Endothelial cell of umbilical vein (primary cell): ENCODE results near the gene C15orf61. TPM values are rescaled to one million over a fixed set of nuclear protein-coding genes. Genes with fewer than 3 reads are reported as not detected.

ENCODE experiments used
- BruUV-seq: library from RNA; stranded (reverse); fragments of 400-500 nt; replicated peaks from 2 replicates; lab custom pipeline; 2021; lab: Mats Ljungman, UMichigan
- CTCF ChIA-PET: fragments of 300-600, 350-600 bp; sonication (Branson Sonifier 250); formaldehyde crosslinking; loops from one replicate; lab custom pipeline; 2021; ENCODE audit warnings: antibody characterized with exemption, inconsistent platforms; lab: Charles Lee
- POLR2A ChIA-PET: fragments of 300-600, 350-600 bp; sonication (Branson Sonifier 250); formaldehyde crosslinking; loops from one replicate; lab custom pipeline; 2021; ENCODE audit warnings: antibody characterized with exemption, inconsistent platforms; lab: Charles Lee
- DNase-seq: peaks from one replicate; pipeline ENCODE4 v3.0.0-alpha.2; 2011; ENCODE audit warnings: low read depth, low spot score
- FAIRE-seq: peaks from 2 replicates; lab custom pipeline; 2011; peaks lifted over from hg19 to GRCh38; lab: Jason Lieb, UNC
- H2AFZ ChIP-seq: 2 replicates; pipeline ENCODE4 v1.6.0; 2012; ENCODE audit warnings: low read depth, low read length, control low read depth, inconsistent platforms
- H3K27ac ChIP-seq: 2 replicates; pipeline ENCODE4 v1.5.1; 2011; ENCODE audit warnings: low read depth, mild to moderate bottlenecking, control low read depth, low read length, moderate library complexity; ENCODE audit not compliant: insufficient read depth
- H3K27me3 ChIP-seq, 2 experiments: 2 replicates each; pipeline versions ENCODE4 v1.6.0 to v1.6.1; 2011; ENCODE audit warnings: low read length in 2 of 2, mixed read lengths in 1 of 2; ENCODE audit not compliant: control insufficient read depth in 2 of 2, insufficient read depth in 2 of 2
- H3K36me3 ChIP-seq, 2 experiments: 2 replicates in 1 of 2; 3 replicates in 1 of 2; pipeline ENCODE4 v1.5.1; 2011; ENCODE audit warnings: low read length in 2 of 2, mild to moderate bottlenecking in 1 of 2, moderate library complexity in 1 of 2; ENCODE audit not compliant: control insufficient read depth in 2 of 2, insufficient read depth in 2 of 2; ENCODE audit errors: extremely low read depth in 1 of 2
- H3K4me1 ChIP-seq: 3 replicates; pipeline ENCODE4 v1.5.1; 2011; ENCODE audit warnings: mild to moderate bottlenecking, low read length; ENCODE audit not compliant: control insufficient read depth, insufficient read depth; ENCODE audit errors: extremely low read depth
- H3K4me2 ChIP-seq: 2 replicates; pipeline ENCODE4 v1.6.1; 2011; ENCODE audit warnings: low read length, control low read depth, mixed read lengths; ENCODE audit not compliant: insufficient read depth
- H3K4me3 ChIP-seq, 3 experiments: fragments of 200-600 bp in 1 of 3; sonication (generic), shearing (Covaris generic) in 1 of 3; replicated peaks in 1 of 3; 2 replicates each; pipeline ENCODE4 v1.5.1; 2011 to 2016; ENCODE audit warnings: control low read depth in 3 of 3, low read length in 3 of 3, mild to moderate bottlenecking in 2 of 3, inconsistent platforms in 1 of 3, low read depth in 1 of 3, moderate library complexity in 1 of 3; ENCODE audit not compliant: insufficient read depth in 1 of 3
- H3K79me2 ChIP-seq: 2 replicates; pipeline ENCODE4 v1.6.0; 2012; ENCODE audit warnings: low read length, inconsistent platforms; ENCODE audit not compliant: control insufficient read depth, insufficient read depth
- H3K9ac ChIP-seq: replicated peaks from 2 replicates; pipeline ENCODE3; 2011; ENCODE audit warnings: low read length, control low read depth; ENCODE audit not compliant: insufficient read depth; ENCODE audit errors: extremely low read depth
- H3K9me1 ChIP-seq: replicated peaks from 3 replicates; pipeline ENCODE4 v1.6.0; 2011; ENCODE audit warnings: mild to moderate bottlenecking, low read length; ENCODE audit not compliant: control insufficient read depth, insufficient read depth; ENCODE audit errors: extremely low read depth
- H3K9me3 ChIP-seq: replicated peaks from 2 replicates; pipeline ENCODE4 v1.5.1; 2012; ENCODE audit warnings: low read length, inconsistent platforms; ENCODE audit not compliant: control insufficient read depth, insufficient read depth
- H4K20me1 ChIP-seq: replicated peaks from 2 replicates; pipeline ENCODE3; 2011; ENCODE audit warnings: mild to moderate bottlenecking, low read length; ENCODE audit not compliant: control insufficient read depth, insufficient read depth; ENCODE audit errors: extremely low read depth
- CTCF ChIP-seq, 2 donors: IDR thresholded peaks; 1 replicate in 1 of 2; 2 replicates in 1 of 2; pipeline ENCODE4 v1.5.1; 2011; ENCODE audit warnings: low read length in 2 of 2, mild to moderate bottlenecking in 2 of 2, moderate library complexity in 2 of 2, control low read depth in 1 of 2, inconsistent platforms in 1 of 2, low read depth in 1 of 2; ENCODE audit not compliant: insufficient read depth in 1 of 2; ENCODE audit errors: extremely low read depth in 1 of 2
- EZH2 ChIP-seq: IDR thresholded peaks from 2 replicates; pipeline ENCODE4 v1.6.1; 2012; ENCODE audit warnings: borderline replicate concordance, low read depth, mild to moderate bottlenecking, moderate library complexity, low read length, inconsistent platforms; ENCODE audit not compliant: severe bottlenecking
- FOS ChIP-seq: IDR thresholded peaks from 2 replicates; pipeline ENCODE4 v1.6.1; 2011; ENCODE audit warnings: mild to moderate bottlenecking, low read length, moderate library complexity, borderline replicate concordance; ENCODE audit not compliant: insufficient read depth
- GATA2 ChIP-seq: IDR thresholded peaks from 2 replicates; pipeline ENCODE4 v1.7.0; 2011; ENCODE audit warnings: low read depth, mild to moderate bottlenecking, moderate library complexity, mixed read lengths, low read length; ENCODE audit not compliant: insufficient read length, insufficient read depth
- JUN ChIP-seq: IDR thresholded peaks from 2 replicates; pipeline ENCODE4 v1.6.1; 2011; ENCODE audit warnings: borderline replicate concordance, low read depth; ENCODE audit not compliant: insufficient read length, insufficient read depth
- MYC ChIP-seq: IDR thresholded peaks from one replicate; pipeline ENCODE4 v1.6.1; 2011; ENCODE audit warnings: mild to moderate bottlenecking, low read depth, low read length
- POLR2A ChIP-seq: IDR thresholded peaks from 2 replicates; pipeline ENCODE4 v1.6.1; 2012; ENCODE audit warnings: low read depth, mild to moderate bottlenecking, control low read depth, low read length
- POLR2AphosphoS5 ChIP-seq: IDR thresholded peaks from 2 replicates; pipeline ENCODE4 v1.6.1; 2012; ENCODE audit warnings: low read depth, mild to moderate bottlenecking, control low read depth, low read length, moderate library complexity; ENCODE audit not compliant: insufficient read depth
- dilution Hi-C: fragments of 300-500 bp; cut with MboI; formaldehyde crosslinking; loops from one replicate; pipeline ENCODE4 v1.15.0; 2019; ENCODE audit warnings: low sequenced_read_pairs; ENCODE audit not compliant: extremely low pct_ligation_motif_present
- intact Hi-C: fragments of 100-400 bp; cut with micrococcal nuclease; formaldehyde crosslinking; loops from one replicate; pipeline ENCODE4 v1.10.0; 2022
- polyA plus RNA-seq, 4 experiments: library from polyadenylated mRNA; depleted of rRNA in 3 of 4; stranded (reverse) in 3 of 4; unstranded in 1 of 4; fragments of >200 nt; gene quantifications; 2 replicates each; pipeline versions ENCODE4 v1.2.1 to v1.2.3, GENCODE V29; 2011 to 2012; ENCODE audit warnings: missing spikeins in 1 of 4
- total RNA-seq: library from RNA; stranded (reverse); gene quantifications from 2 replicates; pipeline ENCODE4 v1.2.3, GENCODE V29; 2021
- TF ChIP-seq, protein P1 (sequence below): IDR thresholded peaks from 2 replicates; pipeline ENCODE4 v1.6.1; 2011; ENCODE audit not compliant: insufficient read depth, insufficient read length

Gene C15orf61
- total and polyA plus RNA-seq, 2 donors (not counting 3 experiments of a cell fraction or from before 2014, with no cell fraction given): 3.2 to 4.1 TPM

- BruUV-seq: no TSS peak
- H3K9me3 ChIP-seq: no peaks in the 10 kb centered on the region
These were observed 28.1 kb downstream of the C15orf61 start for GRCh38 chr15:67548862-67549651.

DNA sequence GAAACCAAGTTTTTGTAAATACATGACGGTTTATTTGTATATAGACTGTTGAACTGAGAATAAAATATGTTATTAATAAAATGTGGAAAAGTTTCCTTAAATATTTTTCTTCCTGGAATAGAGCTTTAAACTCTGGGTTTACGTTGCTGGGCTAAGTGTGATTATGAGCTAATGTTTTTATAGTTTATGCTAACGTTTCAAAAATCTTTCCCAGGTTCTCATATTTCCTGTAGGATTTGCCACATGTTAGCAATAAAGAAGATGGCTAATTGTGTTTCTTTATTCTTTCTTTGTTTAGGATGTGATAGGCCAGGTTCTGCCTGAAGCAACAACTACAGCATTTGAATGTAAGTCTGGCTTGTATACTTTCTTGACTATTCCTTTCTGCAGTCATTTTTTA is 28.8 kb downstream of the C15orf61 start:
- BruUV-seq: no TSS peak
- DNase-seq: no peak
- Histone ChIP-seq H3K79me2 (no peaks in the 10 kb centered on the region), H2AFZ (no peak overlapping the region), H3K27ac (no peak overlapping the region), H4K20me1 (no peaks in the 10 kb centered on the region), H3K9ac (no peak overlapping the region), H3K4me2 (no peak overlapping the region), H3K4me1 (no peaks in the 10 kb centered on the region), H3K9me3 (no peaks in the 10 kb centered on the region), H3K27me3 (no peaks in the 10 kb centered on the region), H3K9me1 (no peaks in the 10 kb centered on the region), H3K36me3 (no peaks in the 10 kb centered on the region), H3K4me3 (no peak overlapping the region)
- POLR2A ChIA-PET: no interaction called here
- intact Hi-C loops (loop anchor here (10.0 kb wide), 1 partner anchor 95 kb away; no protein-coding TSS in a partner anchor), dilution Hi-C loops (no loop called here)
- CTCF ChIA-PET: interaction anchor here (0.8 to 0.9 kb wide), 2 partner anchors 11 to 13 kb away, joined by 3 read pairs; no protein-coding TSS in a partner anchor
- FAIRE-seq: no peak
- TF ChIP-seq GATA2: no peak
- TF ChIP-seq, protein P1, sequence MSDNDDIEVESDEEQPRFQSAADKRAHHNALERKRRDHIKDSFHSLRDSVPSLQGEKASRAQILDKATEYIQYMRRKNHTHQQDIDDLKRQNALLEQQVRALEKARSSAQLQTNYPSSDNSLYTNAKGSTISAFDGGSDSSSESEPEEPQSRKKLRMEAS: no peak
- TF ChIP-seq POLR2AphosphoS5: no peak
- TF ChIP-seq FOS: no peak
- no peak for TF ChIP-seq JUN
- no peak for TF ChIP-seq EZH2
- TF ChIP-seq MYC: no peak
- no peak for TF ChIP-seq POLR2A
- TF ChIP-seq CTCF (IDR thresholded peaks at IDR 0.05; ENCODE audit: extremely low read depth in 1 of 2, insufficient read depth in 1 of 2, low read depth in 1 of 2, low read length in 2 of 2): no peak

More at GRCh38 chr15:67548862-67549651, 28.1 kb downstream of the C15orf61 start:
- TF ChIP-seq FOS (no peak), EZH2 (no peak), GATA2 (no peak)
- intact Hi-C loops: loop anchor here (10.0 kb wide), 1 partner anchor 94 kb away; no protein-coding TSS in a partner anchor
- no peaks in the 10 kb centered on the region for H3K9me1 ChIP-seq
- no peak overlapping the region for H3K4me3 ChIP-seq
- H3K79me2 ChIP-seq: no peaks in the 10 kb centered on the region
- no peak overlapping the region for H2AFZ ChIP-seq
- FAIRE-seq (no peak), DNase-seq (no peak)
- CTCF ChIA-PET: interaction anchor here (0.8 to 0.9 kb wide), 2 partner anchors 11 to 13 kb away, joined by 3 read pairs; no protein-coding TSS in a partner anchor
- no peak overlapping the region for H3K9ac ChIP-seq
- no peak overlapping the region for H3K27ac ChIP-seq
- dilution Hi-C loops: no loop called here
- H3K36me3 ChIP-seq: no peaks in the 10 kb centered on the region
- no peaks in the 10 kb centered on the region for H3K4me1 ChIP-seq
- H3K4me2 ChIP-seq: no peak overlapping the region
- H3K27me3 ChIP-seq: no peaks in the 10 kb centered on the region
- H4K20me1 ChIP-seq: no peaks in the 10 kb centered on the region
- POLR2A ChIA-PET: no interaction called here
